GM18867 (cell line): ENCODE results near the gene MYMX.
"Not testable (repeated sequence)": the region's sequence is repeated elsewhere in the genome, so short reads cannot be mapped to it uniquely, and the experiment has no call there.

Experiments
- ATAC-seq: cut with Tn5 transposase; IDR thresholded peaks from one replicate; pipeline ENCODE4 v1.9.1; 2021; ENCODE audit warnings: mild to moderate bottlenecking, moderate library complexity; ENCODE audit not compliant: unreplicated experiment

Gene MYMX

GRCh38 chr6:44185953-44186634 lies 30.6 kb upstream of the MYMX start:
- no peak for ATAC-seq

- no peak for ATAC-seq
These were observed 30.1 kb upstream of the MYMX start for GRCh38 chr6:44186635-44187025.

- no peak for ATAC-seq
These were observed 27.9 kb upstream of the MYMX start for GRCh38 chr6:44188819-44189218.

GRCh38 chr6:44189257-44189656 lies 27.5 kb upstream of the MYMX start:
- no peak for ATAC-seq

- ATAC-seq = no peak
These were observed 26.0 kb upstream of the MYMX start for GRCh38 chr6:44190715-44191114.

GRCh38 chr6:44192428-44193041 lies 24.2 kb upstream of the MYMX start:
- ATAC-seq = no peak

GRCh38 chr6:44193307-44193910 lies 23.3 kb upstream of the MYMX start:
- no peak for ATAC-seq

- ATAC-seq = no peak
These were observed 22.4 kb upstream of the MYMX start for GRCh38 chr6:44194326-44194725.

GRCh38 chr6:44196351-44196750 lies 20.4 kb upstream of the MYMX start:
- not testable (repeated sequence) for ATAC-seq

GRCh38 chr6:44198684-44199083 lies 18.0 kb upstream of the MYMX start:
- no peak for ATAC-seq

GRCh38 chr6:44199883-44200282 lies 16.8 kb upstream of the MYMX start:
- no peak for ATAC-seq

- no peak for ATAC-seq
These were observed 15.5 kb upstream of the MYMX start for GRCh38 chr6:44201200-44201599.

- no peak for ATAC-seq
These were observed 15.0 kb upstream of the MYMX start for GRCh38 chr6:44201638-44202303.

GRCh38 chr6:44202332-44202971 lies 14.3 kb upstream of the MYMX start:
- no peak for ATAC-seq

GRCh38 chr6:44202972-44203750 lies 13.6 kb upstream of the MYMX start:
- no peak for ATAC-seq

- no peak for ATAC-seq
These were observed 12.8 kb upstream of the MYMX start for GRCh38 chr6:44203955-44204354.

- no peak for ATAC-seq
These were observed 8.8 kb upstream of the MYMX start for GRCh38 chr6:44207966-44208365.

GRCh38 chr6:44211284-44211683 lies 5.4 kb upstream of the MYMX start:
- no peak for ATAC-seq

- no peak for ATAC-seq
These were observed 2.4 kb upstream of the MYMX start for GRCh38 chr6:44214307-44214706.

GRCh38 chr6:44217332-44218143 lies 812 bp downstream of the MYMX start:
- no peak for ATAC-seq
